Tibial nerve (tissue), 4 donors: ENCODE data around the gene PHETA1. TPM values are rescaled to one million over a fixed set of nuclear protein-coding genes. Genes with fewer than 3 reads are reported as not detected.

Source experiments
- DNase-seq, 2 donors: peaks; one replicate each; pipeline ENCODE4 v3.0.0-alpha.2; 2019; ENCODE audit warnings: low spot score in 2 of 2
- H3K27ac ChIP-seq, 4 donors: fragments of 200-600 bp; sonication (generic) in 3 of 4; one replicate each; pipeline ENCODE4 v1.5.1; 2017 to 2019; ENCODE audit warnings: mild to moderate bottlenecking in 1 of 4
- H3K27me3 ChIP-seq, 2 donors: fragments of 200-600 bp; sonication (generic) in 1 of 2; one replicate each; pipeline versions ENCODE4 v1.5.1 to v1.6.0; 2017 to 2019
- H3K36me3 ChIP-seq, 3 donors: fragments of 200-600 bp; sonication (generic); one replicate each; pipeline ENCODE4 v1.5.1; 2018 to 2019
- H3K4me1 ChIP-seq, 4 donors: fragments of 200-600 bp; sonication (generic) in 3 of 4; one replicate each; pipeline ENCODE4 v1.5.1; 2017 to 2019
- H3K4me3 ChIP-seq, 4 donors: fragments of 200-600 bp; sonication (generic) in 3 of 4; one replicate each; pipeline ENCODE4 v1.5.1; 2017 to 2019; ENCODE audit warnings: mild to moderate bottlenecking in 1 of 4, moderate library complexity in 1 of 4
- H3K9me3 ChIP-seq, 4 donors: fragments of 200-600 bp; sonication (generic) in 3 of 4; one replicate each; pipeline ENCODE4 v1.5.1; 2017 to 2019
- CTCF ChIP-seq, 5 experiments: fragments of 200-600 bp in 3 of 5; fragments of 450-650 bp in 2 of 5; sonication (generic) in 3 of 5; IDR thresholded peaks; one replicate each; pipeline ENCODE4 v1.5.1; 2016 to 2019; ENCODE audit warnings: antibody characterized with exemption in 5 of 5, mild to moderate bottlenecking in 3 of 5, moderate library complexity in 2 of 5
- EP300 ChIP-seq, 2 donors: sonication (generic); formaldehyde crosslinking; IDR thresholded peaks; one replicate each; pipeline ENCODE4 v1.6.1; 2017; ENCODE audit warnings: antibody characterized with exemption in 2 of 2, mild to moderate bottlenecking in 1 of 2
- POLR2A ChIP-seq, 2 donors: fragments of 450-650 bp; IDR thresholded peaks; one replicate each; pipeline ENCODE4 v1.6.1; 2017; ENCODE audit warnings: antibody characterized with exemption in 2 of 2, mild to moderate bottlenecking in 2 of 2, moderate library complexity in 2 of 2
- WGBS, 2 donors: methylation state at CpG; one replicate each; pipeline ENCODE4 v1.1.5; 2018; 5-methylcytosine and 5-hydroxymethylcytosine counted together
- total RNA-seq, 4 donors: library from RNA; depleted of rRNA; stranded (reverse); fragments of >200 nt; gene quantifications; one replicate each; pipeline ENCODE4 v1.1.0, GENCODE V29; 2016

Gene PHETA1
- total RNA-seq, 4 donors from 2014 or later = 12.7 to 26.6 (median 18.3) TPM

- no peak for DNase-seq
- H3K27ac ChIP-seq = no peak overlapping the region
- 41 to 59% methylated on average over 11 of the region's 11 CpGs for WGBS, 2 donors
- peaks cover 0 to 32% (median 3%) of the 10 kb centered on the region in 3 donors for H3K36me3 ChIP-seq
- H3K27me3 ChIP-seq = no peaks in the 10 kb centered on the region
- H3K4me1 ChIP-seq = peaks cover 0 to 24% (median 0%) of the 10 kb centered on the region in 4 donors
- no peak overlapping the region for H3K4me3 ChIP-seq
- TF ChIP-seq POLR2A (IDR thresholded peaks at IDR 0.05) (no peak), EP300 (IDR thresholded peaks at IDR 0.05) (no peak), CTCF (IDR thresholded peaks at IDR 0.05) (no peak)
- peaks cover 0 to 4% (median 0%) of the 10 kb centered on the region in 4 donors for H3K9me3 ChIP-seq
Measured at GRCh38 chr12:111359231-111359913, 9.5 kb downstream of the PHETA1 start.

DNA sequence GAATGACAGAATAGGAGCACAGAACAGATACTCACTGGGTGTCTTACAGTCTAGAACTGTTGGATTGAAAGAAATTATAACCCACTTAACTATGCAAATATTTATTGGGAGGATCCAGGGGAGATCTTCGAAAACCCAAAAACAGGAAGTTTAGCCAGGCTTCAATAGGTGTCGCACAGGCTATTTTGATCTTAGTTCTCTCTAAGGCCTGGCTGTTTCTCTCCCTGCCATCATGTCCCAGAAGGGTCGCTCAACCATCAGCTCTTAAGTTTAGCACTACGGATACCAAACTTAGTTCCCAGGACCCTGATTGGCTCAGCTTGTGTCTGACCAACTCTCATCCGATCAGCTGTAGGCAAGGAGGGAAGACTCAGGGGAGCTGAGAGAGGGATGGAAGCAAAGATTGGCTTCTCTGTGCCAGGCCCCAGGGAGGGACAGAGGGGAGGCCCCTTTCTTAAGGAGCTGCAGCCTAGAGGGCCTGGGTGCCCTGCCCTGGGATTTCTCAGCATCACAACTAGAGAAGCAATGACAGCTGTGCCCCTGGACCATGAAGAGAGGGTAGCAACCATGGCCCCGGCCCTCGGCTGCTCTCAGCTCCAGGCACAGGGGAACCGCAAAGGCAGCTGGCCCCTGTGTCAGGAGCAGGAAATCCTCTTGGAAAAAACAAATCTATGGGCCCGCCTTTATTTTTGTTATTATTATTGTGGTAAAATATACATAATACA lies 13.5 kb downstream of the PHETA1 start:
- no peak overlapping the region for H3K4me3 ChIP-seq
- no peaks in the 10 kb centered on the region for H3K27me3 ChIP-seq
- no peak overlapping the region for H3K27ac ChIP-seq
- DNase-seq = no peak
- TF ChIP-seq EP300 (IDR thresholded peaks at IDR 0.05) (no peak), POLR2A (IDR thresholded peaks at IDR 0.05) (no peak)
- H3K4me1 ChIP-seq = peaks cover 0 to 6% (median 0%) of the 10 kb centered on the region in 4 donors
- peaks cover 0 to 7% (median 0%) of the 10 kb centered on the region in 4 donors for H3K9me3 ChIP-seq
- 69 to 76% methylated on average over 9 of the region's 9 CpGs for WGBS, 2 donors
- no peaks in the 10 kb centered on the region for H3K36me3 ChIP-seq

DNA sequence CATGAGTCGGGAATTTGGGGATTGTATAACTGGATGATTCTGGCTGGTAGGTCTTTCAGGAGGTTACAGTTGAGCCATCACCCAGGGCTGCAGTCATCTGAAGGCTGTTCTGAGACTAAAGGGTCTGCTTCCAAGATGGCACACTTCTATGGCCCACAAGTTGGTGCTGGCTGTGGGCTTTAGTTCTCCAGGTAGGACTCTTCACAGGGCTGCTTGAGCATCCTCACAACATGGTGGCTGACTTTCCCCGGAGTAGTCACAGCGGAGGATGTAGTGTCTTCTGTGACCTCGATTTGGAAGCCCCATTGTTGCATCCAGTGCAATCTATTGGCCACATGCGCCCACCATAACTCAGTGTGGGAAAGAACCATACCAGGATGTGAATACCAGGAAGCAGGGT lies 14.4 kb downstream of the PHETA1 start:
- H3K9me3 ChIP-seq = peaks cover 0 to 9% (median 0%) of the 10 kb centered on the region in 4 donors
- TF ChIP-seq EP300 (IDR thresholded peaks at IDR 0.05) (no peak), POLR2A (IDR thresholded peaks at IDR 0.05) (no peak), CTCF (IDR thresholded peaks at IDR 0.05) (no peak)
- H3K36me3 ChIP-seq = no peaks in the 10 kb centered on the region
- no peaks in the 10 kb centered on the region for H3K4me1 ChIP-seq
- DNase-seq = no peak
- H3K4me3 ChIP-seq = no peak overlapping the region
- H3K27ac ChIP-seq = no peak overlapping the region
- H3K27me3 ChIP-seq = no peaks in the 10 kb centered on the region
- WGBS, 2 donors = 79 to 86% methylated on average over 3 to 5 of the region's 5 CpGs

- Histone ChIP-seq H3K4me1 (no peaks in the 10 kb centered on the region), H3K36me3 (no peaks in the 10 kb centered on the region), H3K9me3 (peaks cover 0 to 17% (median 0%) of the 10 kb centered on the region in 4 donors), H3K27me3 (no peaks in the 10 kb centered on the region), H3K4me3 (no peak overlapping the region), H3K27ac (no peak overlapping the region)
- 71 to 72% methylated on average over 5 of the region's 5 CpGs for WGBS, 2 donors
- no peak for DNase-seq
- TF ChIP-seq POLR2A (IDR thresholded peaks at IDR 0.05) (no peak), EP300 (IDR thresholded peaks at IDR 0.05) (no peak), CTCF (IDR thresholded peaks at IDR 0.05) (no peak)
Measured at GRCh38 chr12:111353603-111354295, 15.1 kb downstream of the PHETA1 start.

GRCh38 chr12:111353026-111353425 lies 15.9 kb downstream of the PHETA1 start:
- Histone ChIP-seq H3K27me3 (no peaks in the 10 kb centered on the region), H3K36me3 (no peaks in the 10 kb centered on the region), H3K9me3 (peaks cover 0 to 24% (median 0%) of the 10 kb centered on the region in 4 donors), H3K4me1 (no peaks in the 10 kb centered on the region), H3K4me3 (no peak overlapping the region), H3K27ac (no peak overlapping the region)
- no peak for DNase-seq
- no peak for TF ChIP-seq POLR2A (IDR thresholded peaks at IDR 0.05)
- TF ChIP-seq CTCF (IDR thresholded peaks at IDR 0.05) = no peak
- no peak for TF ChIP-seq EP300 (IDR thresholded peaks at IDR 0.05)
- 80 to 86% methylated on average over 7 of the region's 7 CpGs for WGBS, 2 donors
